Cardiac septum (tissue), 1 donor: Measurements from ENCODE around the gene KCND3. TPM values are rescaled to one million over a fixed set of nuclear protein-coding genes. Genes with fewer than 3 reads are reported as not detected.
A peak's percentile ranks its signal among the peaks of the same experiment; 100 is the strongest.

Experiments used
- DNase-seq: peaks from one replicate; pipeline ENCODE4 v3.0.0-alpha.2; 2020; ENCODE audit warnings: low spot score
- intact Hi-C: fragments of 100-400 bp; cut with DNase I; formaldehyde crosslinking; loops from one replicate; pipeline ENCODE4 v1.14.0; 2022
- total RNA-seq: library from RNA; stranded (reverse); fragmentation: NEBNext Ultra II Directional; extraction: Animal tissue kit (Norgen Biotek cat#: 25700); gene quantifications from one replicate; pipeline ENCODE4 v1.2.1, GENCODE V29; 2021
- donor health status: DM: no; HTN: no; CAD: no.

The KCND3 gene
- total RNA-seq, 1 donor from 2014 or later = 14.2 TPM

DNA sequence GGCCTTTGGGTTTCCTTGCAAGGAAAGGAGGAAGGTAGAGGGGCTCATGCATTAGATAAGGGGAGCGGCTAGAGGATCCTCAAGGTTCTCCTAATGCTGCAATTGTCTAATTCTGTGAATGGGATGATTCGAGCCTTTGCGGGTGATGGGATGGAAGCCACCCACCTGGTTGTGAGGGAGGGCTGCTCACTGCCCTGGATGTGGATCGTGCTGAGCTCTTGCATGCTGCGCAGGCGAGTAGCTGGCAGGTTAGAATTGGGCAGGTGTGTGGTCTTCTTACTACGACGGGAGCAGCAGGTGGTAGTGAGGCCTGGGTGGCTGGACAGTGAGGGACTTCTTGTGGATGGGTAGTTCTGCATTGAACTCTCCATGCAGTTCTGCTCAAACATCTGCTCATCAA is 212.6 kb downstream of the KCND3 start:
- intact Hi-C loops = no loop called here
- DNase-seq = no peak

DNA sequence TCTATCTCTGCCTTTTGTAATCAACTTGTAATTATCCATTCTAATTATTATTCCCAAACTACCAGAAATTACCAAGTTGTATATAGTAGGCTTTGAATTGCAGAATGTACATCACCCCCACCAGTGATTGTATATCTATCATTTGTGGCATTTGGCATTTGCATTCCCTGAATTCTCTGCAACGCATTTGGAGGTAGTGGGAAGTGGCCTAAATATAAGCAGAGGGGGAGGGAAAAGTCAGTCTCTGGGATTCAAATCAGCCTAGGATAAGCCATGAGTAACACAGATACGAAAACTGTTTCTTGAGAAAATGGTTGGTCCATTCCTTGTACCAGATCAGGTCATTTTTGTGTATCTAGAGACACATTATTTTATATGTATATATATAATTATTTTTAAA is 213.1 kb downstream of the KCND3 start:
- intact Hi-C loops = no loop called here
- DNase-seq = no peak

DNA sequence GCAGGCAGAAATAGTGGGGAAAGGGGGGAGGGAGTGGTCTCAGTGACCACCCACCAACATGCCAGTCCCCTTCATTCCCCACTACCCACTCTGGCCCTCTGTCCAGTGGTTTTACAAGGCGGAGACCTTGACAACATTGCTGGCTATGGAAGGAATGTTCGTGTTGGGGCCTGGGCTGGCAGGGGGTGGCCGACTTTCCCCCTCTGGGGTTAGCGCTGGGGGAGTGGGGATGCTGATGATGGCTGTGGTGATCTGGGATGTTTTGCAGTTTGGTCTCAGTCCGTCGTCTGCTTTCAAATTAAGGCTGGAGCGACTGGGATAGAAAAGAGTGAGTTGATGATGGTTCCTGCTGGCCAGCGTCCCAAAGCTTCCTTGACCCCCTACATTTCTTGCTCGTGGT is 213.5 kb downstream of the KCND3 start:
- DNase-seq = no peak
- intact Hi-C loops = no loop called here

DNA sequence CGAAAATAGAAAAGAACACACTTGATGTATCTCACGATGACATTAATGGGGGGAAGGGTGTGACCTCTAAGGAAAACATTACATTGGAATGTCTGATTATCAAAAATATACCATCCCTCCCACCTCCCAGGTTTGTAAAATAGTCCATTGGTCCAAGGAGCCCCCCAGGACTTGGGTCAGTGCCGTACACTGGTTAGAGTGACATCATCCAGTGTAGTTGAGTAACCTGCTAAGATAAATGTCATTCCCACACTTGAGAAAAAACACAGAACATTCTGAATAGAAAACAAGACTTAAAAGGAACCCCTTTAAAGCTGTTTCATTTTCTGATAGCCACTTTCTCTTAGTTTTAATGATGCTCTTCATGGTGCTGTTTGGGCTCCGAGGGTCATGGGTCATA is 218.6 kb downstream of the KCND3 start:
- intact Hi-C loops = no loop called here
- no peak for DNase-seq

DNA sequence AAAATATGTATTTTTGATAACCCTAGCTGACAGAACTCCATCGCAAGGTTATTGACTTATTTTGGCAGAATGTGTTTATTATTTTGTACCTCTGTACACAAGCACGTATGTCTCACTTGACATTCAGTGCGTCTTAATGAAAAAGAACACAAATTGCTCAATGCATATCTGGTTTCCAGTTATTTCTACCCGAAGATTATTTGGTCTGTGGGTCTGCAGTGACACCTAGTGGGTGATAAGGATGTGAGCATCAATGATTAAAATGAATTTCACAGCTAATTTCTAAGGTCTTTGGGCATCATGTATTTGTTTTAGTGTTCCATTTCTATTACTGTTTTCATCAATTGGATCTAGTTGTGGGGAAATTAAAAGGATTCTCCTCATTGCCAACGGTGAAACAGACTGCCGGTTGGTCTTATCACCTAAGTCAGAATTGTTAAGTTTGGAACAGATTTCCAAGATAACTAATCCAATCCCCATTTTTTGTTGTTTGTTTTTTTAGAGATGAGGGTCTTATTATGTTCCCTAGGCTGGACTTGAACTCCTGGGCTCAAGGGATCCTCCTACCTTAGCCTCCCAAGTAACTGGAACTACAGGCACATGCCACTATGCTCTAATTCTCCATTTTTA is 219.8 kb downstream of the KCND3 start:
- DNase-seq = no peak
- intact Hi-C loops = loop anchor here (10.0 kb wide), 1 partner anchor 545 kb away; the partner anchor contains the start of gene CHI3L2

DNA sequence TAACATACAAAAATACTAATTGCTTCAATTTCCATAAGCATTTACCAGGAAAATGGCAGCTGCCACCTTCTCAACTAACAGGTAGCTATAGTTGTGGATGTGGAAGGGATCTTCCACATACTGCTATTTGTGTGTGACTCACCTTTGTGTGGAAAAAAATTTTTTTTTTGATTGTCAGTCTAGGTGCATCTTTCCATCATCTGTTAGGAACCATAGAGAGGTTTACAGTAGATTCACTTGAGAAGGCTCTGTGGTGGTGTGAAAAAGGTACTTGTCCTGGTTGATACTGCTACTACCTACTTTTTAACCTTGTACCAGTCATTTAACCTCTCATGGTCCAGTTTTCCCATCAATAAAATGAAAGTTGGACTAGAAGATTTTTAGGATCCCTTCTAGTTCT is 220.8 kb downstream of the KCND3 start:
- intact Hi-C loops = loop anchor here (10.0 kb wide), 1 partner anchor 544 kb away; the partner anchor contains the start of gene CHI3L2
- no peak for DNase-seq

DNA sequence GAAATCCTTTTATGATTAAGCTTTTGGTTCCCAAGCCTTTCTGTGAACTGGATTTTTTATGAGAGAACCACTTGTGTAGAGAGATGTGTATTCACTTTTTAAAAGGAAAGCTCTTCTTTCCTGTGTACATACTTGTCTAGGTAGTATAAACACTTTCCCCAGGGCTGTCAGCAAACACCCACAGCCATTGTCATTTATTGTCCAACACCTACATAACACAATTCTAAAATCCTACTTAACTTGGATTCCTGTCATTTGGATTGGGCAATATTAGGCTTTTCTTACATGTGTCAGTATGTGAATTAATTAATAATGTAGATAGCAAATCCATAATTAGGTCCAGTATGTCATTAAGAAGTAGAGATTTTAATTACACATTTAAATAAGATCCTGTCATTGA is 221.4 kb downstream of the KCND3 start:
- intact Hi-C loops = loop anchor here (10.0 kb wide), 1 partner anchor 543 kb away; the partner anchor contains the start of gene CHI3L2

DNA sequence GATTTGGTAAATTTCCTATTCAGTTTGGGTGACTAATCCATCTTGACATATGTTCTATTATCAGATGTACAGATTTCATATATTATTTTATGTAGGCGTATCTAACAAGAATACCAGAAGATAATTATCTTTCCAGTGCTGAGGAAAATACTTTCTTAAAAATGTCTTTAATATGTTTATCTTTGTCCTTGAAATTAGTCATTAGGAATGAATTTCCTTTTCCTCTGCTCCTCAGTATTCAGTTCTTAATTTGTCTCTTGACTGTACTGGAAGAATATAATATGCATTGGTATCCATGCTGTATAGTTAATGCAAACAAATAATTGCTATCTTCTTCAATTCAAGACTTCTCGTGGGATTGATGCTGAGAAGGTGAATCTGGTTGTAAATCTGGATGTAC is 227.1 kb downstream of the KCND3 start:
- intact Hi-C loops = loop anchor here (10.0 kb wide), 1 partner anchor 538 kb away; the partner anchor contains the start of gene CHI3L2
- DNase-seq = no peak

More for the DNA sequence above, 221.4 kb downstream of the KCND3 start:
- DNase-seq = no peak

DNA sequence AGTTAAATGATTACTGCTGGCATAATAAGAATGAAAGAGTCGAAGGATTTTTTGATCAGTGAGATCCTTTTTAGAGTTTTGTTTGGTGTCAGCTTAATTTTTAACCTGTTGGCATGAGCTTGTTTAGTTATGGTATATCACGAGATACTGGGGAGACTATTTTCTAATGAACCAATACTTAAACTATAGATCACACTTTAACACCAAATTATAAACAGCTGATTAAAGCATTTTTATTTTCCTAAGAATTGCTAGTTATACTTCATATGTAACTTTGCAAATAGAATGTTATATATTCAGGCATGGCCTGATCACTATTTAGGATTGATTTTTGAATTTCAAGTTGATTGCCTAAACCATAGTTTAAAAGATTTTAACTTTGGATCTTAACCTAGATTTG is 227.8 kb downstream of the KCND3 start:
- intact Hi-C loops = loop anchor here (10.0 kb wide), 1 partner anchor 537 kb away; the partner anchor contains the start of gene CHI3L2
- DNase-seq = no peak

DNA sequence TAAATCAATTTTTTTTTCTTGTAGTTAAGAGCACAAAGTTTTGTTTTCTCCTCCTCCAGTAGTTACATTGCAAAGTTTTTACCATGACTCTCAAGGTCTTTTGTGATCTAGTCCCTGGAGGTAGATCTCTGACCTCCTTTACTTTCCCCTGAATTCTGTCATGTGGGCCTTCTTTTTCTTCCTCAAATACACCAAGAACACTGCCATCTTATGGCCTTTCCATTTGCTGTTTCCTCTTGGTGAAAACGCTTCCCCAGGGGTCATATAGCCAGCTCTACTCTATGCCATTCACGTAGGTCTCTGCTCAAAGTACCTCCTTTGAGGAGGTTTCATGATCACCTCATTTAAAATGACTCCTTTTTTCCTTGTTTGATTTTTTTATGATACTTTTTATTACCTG is 231.1 kb downstream of the KCND3 start:
- intact Hi-C loops = loop anchor here (5.0 kb wide), 1 partner anchor 251 kb away; no protein-coding TSS in a partner anchor
- no peak for DNase-seq

DNA sequence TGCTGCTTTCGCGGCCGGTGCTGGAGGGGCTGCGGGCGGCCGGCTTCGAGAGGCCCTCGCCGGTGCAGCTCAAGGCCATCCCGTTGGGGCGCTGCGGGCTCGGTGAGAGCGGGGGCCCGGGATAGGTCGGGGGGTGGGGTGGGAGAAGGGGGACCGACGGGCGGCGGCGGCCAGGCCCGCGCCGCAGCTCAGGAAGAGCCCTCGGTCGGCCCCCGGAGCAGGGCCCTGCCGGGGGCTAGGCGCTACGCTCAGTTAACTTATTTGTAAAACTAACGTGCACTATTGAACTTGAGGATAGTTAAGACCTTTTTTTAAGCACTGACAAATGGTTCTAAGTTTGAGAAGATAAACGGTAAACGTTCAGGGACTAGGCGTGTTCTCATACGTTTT is 233.3 kb downstream of the KCND3 start:
- no peak for DNase-seq
- intact Hi-C loops = loop anchor here (5.0 kb wide), 1 partner anchor 249 kb away; no protein-coding TSS in a partner anchor

DNA sequence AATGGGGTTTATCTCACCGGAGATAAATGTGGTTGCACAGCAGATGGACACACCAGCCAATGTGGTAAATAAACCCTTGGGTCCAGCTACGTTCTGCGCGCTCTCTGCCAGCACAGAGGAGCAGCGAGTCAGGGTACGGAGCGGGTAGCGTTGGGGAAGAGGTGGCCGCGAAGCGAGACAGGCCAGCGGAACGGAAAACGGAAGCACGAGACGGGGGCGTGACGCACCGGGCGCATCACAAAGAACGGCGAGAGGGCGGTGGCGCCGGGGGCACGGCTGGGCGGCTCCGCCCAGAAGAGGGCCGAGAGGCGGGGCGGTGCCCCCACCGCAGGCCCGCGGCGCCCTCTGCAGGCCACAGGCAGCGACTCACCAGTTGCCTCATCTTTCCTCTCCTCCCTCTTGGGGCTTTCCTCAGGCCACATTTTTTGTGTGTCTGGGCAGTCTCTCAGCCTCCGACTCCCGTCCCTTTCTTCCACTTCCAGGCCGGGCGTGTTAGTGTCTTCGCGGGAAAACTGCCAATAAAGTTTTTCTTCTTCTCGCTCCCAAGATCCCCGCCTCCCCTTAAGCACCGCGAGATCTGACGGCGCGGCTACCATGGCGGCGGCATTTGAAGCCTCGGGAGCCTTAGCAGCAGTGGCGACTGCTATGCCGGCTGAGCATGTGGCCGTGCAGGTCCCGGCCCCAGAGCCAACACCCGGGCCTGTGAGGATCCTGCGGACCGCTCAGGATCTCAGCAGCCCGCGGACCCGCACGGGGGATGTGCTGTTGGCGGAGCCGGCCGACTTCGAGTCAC is 233.9 kb downstream of the KCND3 start, which contains the start of gene DDX20:
Gene DDX20 (plus strand): TSS at position 571 of the 793 bp plus-strand sequence. CDS start 24 bp downstream, at position 595.
- peak; percentile 98 for DNase-seq
- intact Hi-C loops = loop anchor here (1.0 to 5.0 kb wide), 5 partner anchors 16 to 275 kb away; partner anchors contain the start of gene INKA2

DNA sequence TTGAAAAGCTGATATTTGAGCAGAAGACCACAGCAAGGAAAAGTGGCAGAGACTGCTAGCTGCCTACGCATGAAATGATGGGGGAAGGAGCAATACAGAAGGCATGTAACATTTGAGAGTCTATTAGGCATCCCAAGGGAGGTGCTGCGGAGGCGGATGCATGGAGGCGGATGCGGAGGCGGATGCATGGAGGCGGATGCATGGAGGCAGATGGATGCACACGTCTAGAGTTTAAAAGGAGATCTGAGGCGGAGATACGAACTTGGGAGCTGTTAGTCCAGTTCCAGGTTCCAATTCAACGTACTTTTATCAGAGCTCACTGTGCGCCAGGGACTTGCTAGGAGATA is 234.5 kb downstream of the KCND3 start:
- intact Hi-C loops = loop anchor here (1.0 to 5.0 kb wide), 5 partner anchors 16 to 274 kb away; partner anchors contain the start of gene INKA2
- no peak for DNase-seq

DNA sequence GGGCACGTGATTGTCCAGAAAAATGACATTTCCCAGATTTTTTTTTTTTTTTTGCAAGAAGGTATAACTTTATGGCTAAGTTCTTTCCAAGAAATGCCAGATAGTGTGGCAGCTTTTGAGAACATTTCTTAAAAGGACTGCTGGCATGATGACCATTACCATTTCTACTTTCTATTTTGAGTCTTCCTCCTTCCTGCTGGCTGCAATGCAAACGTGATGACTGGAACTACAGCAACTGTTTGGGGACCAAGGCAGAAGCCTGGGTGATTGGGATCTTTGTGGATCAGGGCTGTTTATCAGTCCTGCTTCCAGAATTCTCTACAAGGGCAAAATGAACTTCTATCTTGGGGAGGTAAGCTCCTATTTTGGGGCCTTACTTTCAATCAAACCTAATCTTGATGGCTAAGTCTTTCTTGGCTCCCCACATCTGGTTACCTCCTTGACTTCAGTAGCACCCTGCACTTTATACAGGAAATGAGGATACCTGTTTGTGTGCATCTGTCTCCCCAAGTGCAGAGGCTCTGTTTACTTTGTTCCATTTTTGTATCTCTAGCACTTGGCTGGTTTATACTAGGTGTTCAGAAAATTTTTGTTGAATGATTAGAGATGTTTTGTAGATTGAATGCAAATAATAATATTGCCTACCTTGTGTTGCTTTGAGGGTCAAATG is 237.4 kb downstream of the KCND3 start:
- DNase-seq = no peak
- intact Hi-C loops = no loop called here

DNA sequence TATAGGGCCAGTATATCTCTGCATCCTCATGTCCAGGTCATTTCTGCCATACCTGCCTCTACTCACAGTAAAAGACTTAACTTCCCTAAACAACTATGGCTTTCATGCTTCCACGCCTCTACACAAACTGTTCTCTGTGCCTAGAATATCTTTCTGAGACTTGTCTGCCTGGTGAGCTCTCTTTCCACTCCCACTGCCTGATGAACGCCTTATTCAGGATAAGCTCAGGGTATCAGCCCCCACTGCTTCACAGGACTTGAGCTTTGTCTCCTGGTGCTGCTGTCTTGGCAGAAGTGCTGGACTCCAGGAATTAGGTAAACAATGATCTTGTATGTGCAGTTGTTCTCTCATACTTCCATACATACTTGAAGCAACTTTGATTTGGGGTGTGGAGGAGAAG is 238.6 kb downstream of the KCND3 start:
- no peak for DNase-seq
- intact Hi-C loops = no loop called here

DNA sequence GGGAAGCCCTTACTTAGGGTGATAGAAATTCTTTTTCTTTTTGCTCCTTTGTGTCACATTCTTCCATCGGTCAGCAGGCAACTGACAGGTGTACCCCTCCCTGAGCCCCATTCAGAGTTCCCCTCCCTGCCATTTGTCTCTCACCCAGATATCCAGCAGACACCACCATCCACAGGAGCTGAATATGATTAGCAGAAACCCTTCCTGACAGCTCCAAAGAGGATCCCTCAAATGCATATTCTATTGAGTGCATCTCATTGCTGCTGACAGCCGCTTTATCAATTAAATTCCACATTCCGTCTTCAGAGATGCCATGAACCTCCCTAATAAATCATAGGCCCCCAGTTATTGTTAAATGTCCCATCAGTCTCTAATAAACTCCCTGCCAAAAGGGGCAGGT is 239.8 kb downstream of the KCND3 start:
- intact Hi-C loops = no loop called here
- no peak for DNase-seq

DNA sequence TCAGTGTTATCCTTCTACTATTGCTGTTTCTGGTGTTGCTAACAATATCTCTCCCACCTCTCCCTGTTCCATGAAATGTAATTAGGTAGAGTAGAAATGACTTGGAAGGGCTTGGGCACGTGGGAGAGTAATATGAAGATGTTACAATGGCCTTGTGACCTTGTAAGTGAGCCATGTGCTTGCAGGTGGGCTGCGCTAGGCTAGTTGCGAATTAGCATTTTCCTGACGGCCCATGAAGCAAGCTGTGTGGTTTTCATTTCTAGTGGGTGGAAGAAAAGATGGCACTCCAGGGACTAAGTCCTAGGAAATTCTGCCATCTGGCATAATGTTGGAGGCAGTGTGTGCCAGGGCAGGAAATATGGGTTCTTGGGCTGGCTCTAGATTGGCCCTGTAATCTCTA is 241.5 kb downstream of the KCND3 start:
- no peak for DNase-seq

DNA sequence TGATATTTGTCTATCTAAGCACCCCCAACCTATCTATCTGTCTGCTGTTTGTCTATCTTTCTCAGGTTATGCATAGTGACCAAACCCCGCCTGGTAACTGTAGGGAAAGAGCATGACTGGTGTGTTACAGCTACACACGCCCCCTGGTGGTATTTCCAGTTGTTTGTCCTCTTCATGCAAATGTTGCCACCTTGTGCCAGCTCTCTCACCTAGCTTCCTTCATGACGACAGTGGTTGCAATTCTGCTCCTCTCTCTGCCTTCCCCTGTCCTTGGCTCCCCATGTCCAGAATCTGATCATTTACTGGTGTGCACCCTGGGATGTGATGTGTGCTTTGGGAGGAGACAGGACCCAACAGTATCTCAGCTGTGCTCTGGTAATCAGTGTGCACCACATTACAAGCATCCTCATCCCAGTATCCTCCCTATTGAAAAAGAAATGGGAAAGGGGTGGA is 242.2 kb downstream of the KCND3 start:
- intact Hi-C loops = no loop called here
- DNase-seq = no peak

More for the DNA sequence above, 241.5 kb downstream of the KCND3 start:
- intact Hi-C loops = no loop called here

DNA sequence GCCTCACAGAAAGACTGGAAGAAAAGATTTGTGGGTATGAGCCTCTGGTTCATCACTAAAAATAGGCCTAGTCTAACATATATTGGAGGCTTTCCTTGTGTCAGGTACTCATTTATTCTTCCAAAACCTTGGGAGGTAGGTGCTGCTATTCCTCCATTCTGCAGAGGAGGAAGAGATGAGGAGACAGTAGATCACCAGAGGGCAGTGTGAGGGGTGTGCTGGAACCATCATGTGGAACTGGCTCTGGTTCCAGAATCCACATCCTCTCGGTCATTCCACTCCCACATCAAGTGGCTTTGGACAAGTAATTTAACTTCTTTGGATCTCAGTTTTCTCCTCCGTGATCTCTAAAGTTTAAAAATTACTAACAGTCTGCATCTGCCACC is 242.9 kb downstream of the KCND3 start:
- no peak for DNase-seq
- intact Hi-C loops = no loop called here
